HEK293 (cell line): ENCODE data around the gene ITPR3.

ENCODE experiments used
- GLIS1 ChIP-seq: fragments of 450-650 bp; formaldehyde crosslinking; IDR thresholded peaks from 2 replicates; pipeline ENCODE4 v1.5.1; 2016; ENCODE audit warnings: missing biosample characterization, missing genetic modification characterization
- HOXD13 ChIP-seq: sonication (generic); formaldehyde crosslinking; IDR thresholded peaks from 2 replicates; pipeline ENCODE4 v1.8.0; 2022; ENCODE audit warnings: missing genetic modification reagents, borderline replicate concordance
- KLF1 ChIP-seq: fragments of 450-650 bp; formaldehyde crosslinking; IDR thresholded peaks from 2 replicates; pipeline ENCODE4 v1.5.1; 2016; ENCODE audit warnings: missing biosample characterization, missing genetic modification characterization
- KLF9 ChIP-seq: fragments of 450-650 bp; formaldehyde crosslinking; IDR thresholded peaks from 2 replicates; pipeline ENCODE4 v1.5.1; 2016; ENCODE audit warnings: missing biosample characterization, missing genetic modification characterization, low read depth
- OSR2 ChIP-seq: fragments of 450-650 bp; formaldehyde crosslinking; IDR thresholded peaks from 2 replicates; pipeline ENCODE4 v1.5.1; 2016; ENCODE audit warnings: missing biosample characterization, missing genetic modification characterization
- YY1 ChIP-seq: fragments of 450-650 bp; formaldehyde crosslinking; IDR thresholded peaks from 2 replicates; pipeline ENCODE4 v1.5.1; 2018; ENCODE audit warnings: missing biosample characterization, missing genetic modification characterization
- ZBTB7A ChIP-seq: fragments of 450-650 bp; formaldehyde crosslinking; IDR thresholded peaks from 2 replicates; pipeline ENCODE4 v1.5.1; 2016; ENCODE audit warnings: low read depth, missing biosample characterization, missing genetic modification characterization
- ZFP3 ChIP-seq: fragments of 450-650 bp; formaldehyde crosslinking; IDR thresholded peaks from 2 replicates; pipeline ENCODE4 v1.5.1; 2016; ENCODE audit warnings: low read depth, missing biosample characterization, missing genetic modification characterization
- ZFP69B ChIP-seq: fragments of 450-650 bp; formaldehyde crosslinking; IDR thresholded peaks from 2 replicates; pipeline ENCODE4 v1.5.1; 2016; ENCODE audit warnings: missing biosample characterization, missing genetic modification characterization
- ZNF10 ChIP-seq: fragments of 450-650 bp; formaldehyde crosslinking; IDR thresholded peaks from 2 replicates; pipeline ENCODE4 v1.5.1; 2017; ENCODE audit warnings: missing biosample characterization, missing genetic modification characterization
- ZNF112 ChIP-seq: fragments of 450-650 bp; formaldehyde crosslinking; IDR thresholded peaks from 2 replicates; pipeline ENCODE4 v1.5.0; 2017; ENCODE audit warnings: missing biosample characterization, missing genetic modification characterization
- ZNF16 ChIP-seq: fragments of 450-650 bp; formaldehyde crosslinking; IDR thresholded peaks from 2 replicates; pipeline ENCODE4 v1.5.1; 2016; ENCODE audit warnings: low read depth, missing biosample characterization, missing genetic modification characterization
- ZNF174 ChIP-seq: fragments of 450-650 bp; formaldehyde crosslinking; IDR thresholded peaks from 2 replicates; pipeline ENCODE4 v1.5.0; 2017; ENCODE audit warnings: missing biosample characterization, mild to moderate bottlenecking, missing genetic modification characterization
- ZNF175 ChIP-seq: fragments of 450-650 bp; formaldehyde crosslinking; IDR thresholded peaks from 2 replicates; pipeline ENCODE4 v1.5.1; 2016; ENCODE audit warnings: missing biosample characterization, missing genetic modification characterization
- ZNF202 ChIP-seq: fragments of 450-650 bp; formaldehyde crosslinking; IDR thresholded peaks from 2 replicates; pipeline ENCODE4 v1.5.1; 2016; ENCODE audit warnings: missing biosample characterization, missing genetic modification characterization, borderline replicate concordance
- ZNF221 ChIP-seq: fragments of 450-650 bp; formaldehyde crosslinking; IDR thresholded peaks from 2 replicates; pipeline ENCODE4 v1.5.1; 2017; ENCODE audit warnings: missing biosample characterization, missing genetic modification characterization, borderline replicate concordance
- ZNF248 ChIP-seq: fragments of 450-650 bp; formaldehyde crosslinking; IDR thresholded peaks from 2 replicates; pipeline ENCODE4 v1.5.1; 2017; ENCODE audit warnings: missing biosample characterization, missing genetic modification characterization
- ZNF350 ChIP-seq: fragments of 450-650 bp; formaldehyde crosslinking; IDR thresholded peaks from 2 replicates; pipeline ENCODE4 v1.5.0; 2017; ENCODE audit warnings: missing biosample characterization, mild to moderate bottlenecking, missing genetic modification characterization
- ZNF416 ChIP-seq: fragments of 450-650 bp; formaldehyde crosslinking; IDR thresholded peaks from 2 replicates; pipeline ENCODE4 v1.5.1; 2016; ENCODE audit warnings: missing biosample characterization, missing genetic modification characterization
- ZNF48 ChIP-seq: fragments of 450-650 bp; formaldehyde crosslinking; IDR thresholded peaks from 2 replicates; pipeline ENCODE4 v1.5.1; 2016; ENCODE audit warnings: missing biosample characterization, missing genetic modification characterization
- ZNF514 ChIP-seq: fragments of 450-650 bp; formaldehyde crosslinking; IDR thresholded peaks from 2 replicates; pipeline ENCODE4 v1.5.1; 2016; ENCODE audit warnings: missing biosample characterization, missing genetic modification characterization
- ZNF529 ChIP-seq: fragments of 450-650 bp; formaldehyde crosslinking; IDR thresholded peaks from 2 replicates; pipeline ENCODE4 v1.5.1; 2017; ENCODE audit warnings: missing genetic modification characterization, missing biosample characterization; ENCODE audit not compliant: insufficient replicate concordance
- ZNF558 ChIP-seq: fragments of 450-650 bp; formaldehyde crosslinking; IDR thresholded peaks from 2 replicates; pipeline ENCODE4 v1.5.1; 2016; ENCODE audit warnings: missing biosample characterization, missing genetic modification characterization
- ZNF596 ChIP-seq: fragments of 450-650 bp; IDR thresholded peaks from 2 replicates; pipeline ENCODE4 v1.5.0; 2018; ENCODE audit warnings: missing biosample characterization, mild to moderate bottlenecking, missing genetic modification characterization, moderate library complexity
- ZNF629 ChIP-seq: fragments of 450-650 bp; formaldehyde crosslinking; IDR thresholded peaks from 2 replicates; pipeline ENCODE4 v1.5.1; 2017; ENCODE audit warnings: missing biosample characterization, missing genetic modification characterization
- ZNF843 ChIP-seq: fragments of 450-650 bp; formaldehyde crosslinking; IDR thresholded peaks from 2 replicates; pipeline ENCODE4 v1.5.1; 2016; ENCODE audit warnings: missing biosample characterization, missing genetic modification characterization
- ZSCAN16 ChIP-seq: fragments of 450-650 bp; formaldehyde crosslinking; IDR thresholded peaks from 2 replicates; pipeline ENCODE4 v1.5.1; 2016; ENCODE audit warnings: missing biosample characterization, missing genetic modification characterization
- ZSCAN30 ChIP-seq: fragments of 450-650 bp; IDR thresholded peaks from 2 replicates; pipeline ENCODE4 v1.5.1; 2018; ENCODE audit warnings: missing biosample characterization, mild to moderate bottlenecking, missing genetic modification characterization, moderate library complexity
- TF ChIP-seq, protein P1 (sequence below): fragments of 450-650 bp; formaldehyde crosslinking; IDR thresholded peaks from 2 replicates; pipeline ENCODE4 v1.5.1; 2016; ENCODE audit warnings: missing biosample characterization, missing genetic modification characterization
- TF ChIP-seq, protein P2 (sequence below): fragments of 450-650 bp; formaldehyde crosslinking; IDR thresholded peaks from 2 replicates; pipeline ENCODE4 v1.5.1; 2016; ENCODE audit warnings: missing biosample characterization, missing genetic modification characterization
- TF ChIP-seq, protein P3 (sequence below): sonication (generic); formaldehyde crosslinking; IDR thresholded peaks from 2 replicates; pipeline ENCODE4 v1.8.1; 2022; ENCODE audit warnings: mild to moderate bottlenecking, moderate library complexity, missing genetic modification reagents
- TF ChIP-seq, protein P4 (sequence below): fragments of 450-650 bp; formaldehyde crosslinking; IDR thresholded peaks from 2 replicates; pipeline ENCODE4 v1.5.1; 2016; ENCODE audit warnings: missing biosample characterization, missing genetic modification characterization

Gene ITPR3

DNA sequence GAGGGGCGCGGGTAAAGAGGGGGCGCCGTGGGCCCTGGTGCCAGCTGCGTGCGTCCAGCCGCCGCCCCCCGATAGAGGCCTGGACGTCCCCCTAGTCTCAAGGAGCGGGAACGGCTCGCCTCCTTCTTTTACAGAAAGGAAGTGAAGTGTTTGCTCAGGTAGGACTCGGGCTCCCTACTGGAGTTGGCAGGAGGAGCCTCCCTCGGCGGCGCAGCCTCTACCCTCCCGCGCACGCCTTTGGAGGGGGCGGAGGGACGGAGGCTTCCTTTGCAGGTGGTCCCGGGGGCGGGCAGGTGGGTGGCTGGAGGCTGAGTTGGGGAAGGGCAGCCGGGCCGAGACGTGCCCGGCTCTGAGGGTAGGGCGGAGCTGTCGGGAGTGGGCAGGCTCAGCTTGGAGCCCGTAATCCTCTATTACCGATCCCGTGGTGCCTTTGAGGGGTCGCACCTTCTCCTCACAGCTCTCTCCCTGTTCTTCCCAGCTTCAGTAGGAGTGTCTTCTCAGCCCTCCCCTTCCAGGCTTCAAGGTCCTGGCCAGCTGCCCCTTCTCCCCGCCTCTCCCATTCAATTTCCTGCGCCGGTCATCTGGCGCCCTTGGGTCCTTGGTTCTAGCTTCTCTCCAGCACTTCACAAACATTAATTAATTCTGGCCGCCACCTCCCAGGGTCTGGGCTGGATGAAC lies 728 bp downstream of the ITPR3 start (continued):
- TF ChIP-seq ZFP69B (tag by site-specific recombination): no peak
- TF ChIP-seq, protein P1, sequence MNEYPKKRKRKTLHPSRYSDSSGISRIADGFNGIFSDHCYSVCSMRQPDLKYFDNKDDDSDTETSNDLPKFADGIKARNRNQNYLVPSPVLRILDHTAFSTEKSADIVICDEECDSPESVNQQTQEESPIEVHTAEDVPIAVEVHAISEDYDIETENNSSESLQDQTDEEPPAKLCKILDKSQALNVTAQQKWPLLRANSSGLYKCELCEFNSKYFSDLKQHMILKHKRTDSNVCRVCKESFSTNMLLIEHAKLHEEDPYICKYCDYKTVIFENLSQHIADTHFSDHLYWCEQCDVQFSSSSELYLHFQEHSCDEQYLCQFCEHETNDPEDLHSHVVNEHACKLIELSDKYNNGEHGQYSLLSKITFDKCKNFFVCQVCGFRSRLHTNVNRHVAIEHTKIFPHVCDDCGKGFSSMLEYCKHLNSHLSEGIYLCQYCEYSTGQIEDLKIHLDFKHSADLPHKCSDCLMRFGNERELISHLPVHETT: no peak
- no peak for TF ChIP-seq ZNF529
- no peak for TF ChIP-seq ZFP3
- TF ChIP-seq ZNF416 (tag by site-specific recombination): no peak
- TF ChIP-seq HOXD13 (CRISPR knock-in tag): no peak
- TF ChIP-seq ZNF16 (tag by site-specific recombination): no peak
- no peak for TF ChIP-seq ZNF350 (tag by site-specific recombination)
- TF ChIP-seq GLIS1 (tag by site-specific recombination): peak; percentile 91
- TF ChIP-seq, protein P2, sequence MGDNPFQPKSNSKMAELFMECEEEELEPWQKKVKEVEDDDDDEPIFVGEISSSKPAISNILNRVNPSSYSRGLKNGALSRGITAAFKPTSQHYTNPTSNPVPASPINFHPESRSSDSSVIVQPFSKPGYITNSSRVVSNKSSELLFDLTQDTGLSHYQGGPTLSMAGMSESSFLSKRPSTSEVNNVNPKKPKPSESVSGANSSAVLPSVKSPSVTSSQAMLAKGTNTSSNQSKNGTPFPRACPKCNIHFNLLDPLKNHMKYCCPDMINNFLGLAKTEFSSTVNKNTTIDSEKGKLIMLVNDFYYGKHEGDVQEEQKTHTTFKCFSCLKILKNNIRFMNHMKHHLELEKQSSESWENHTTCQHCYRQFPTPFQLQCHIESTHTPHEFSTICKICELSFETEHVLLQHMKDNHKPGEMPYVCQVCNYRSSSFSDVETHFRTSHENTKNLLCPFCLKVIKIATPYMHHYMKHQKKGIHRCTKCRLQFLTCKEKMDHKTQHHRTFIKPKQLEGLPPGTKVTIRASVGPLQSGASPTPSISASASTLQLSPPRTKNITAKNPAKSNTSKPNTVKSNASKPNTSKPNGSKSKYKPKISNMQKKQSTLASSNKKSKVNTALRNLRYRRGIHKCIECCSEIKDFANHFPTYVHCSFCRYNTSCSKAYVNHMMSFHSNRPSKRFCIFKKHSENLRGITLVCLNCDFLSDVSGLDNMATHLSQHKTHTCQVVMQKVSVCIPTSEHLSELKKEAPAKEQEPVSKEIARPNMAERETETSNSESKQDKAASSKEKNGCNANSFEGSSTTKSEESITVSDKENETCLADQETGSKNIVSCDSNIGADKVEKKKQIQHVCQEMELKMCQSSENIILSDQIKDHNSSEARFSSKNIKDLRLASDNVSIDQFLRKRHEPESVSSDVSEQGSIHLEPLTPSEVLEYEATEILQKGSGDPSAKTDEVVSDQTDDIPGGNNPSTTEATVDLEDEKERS (tag by site-specific recombination): no peak
- no peak for TF ChIP-seq ZNF596
- TF ChIP-seq ZNF175 (tag by site-specific recombination): no peak
- TF ChIP-seq ZNF174 (tag by site-specific recombination): no peak
- no peak for TF ChIP-seq ZNF48 (tag by site-specific recombination)
- TF ChIP-seq, protein P3, sequence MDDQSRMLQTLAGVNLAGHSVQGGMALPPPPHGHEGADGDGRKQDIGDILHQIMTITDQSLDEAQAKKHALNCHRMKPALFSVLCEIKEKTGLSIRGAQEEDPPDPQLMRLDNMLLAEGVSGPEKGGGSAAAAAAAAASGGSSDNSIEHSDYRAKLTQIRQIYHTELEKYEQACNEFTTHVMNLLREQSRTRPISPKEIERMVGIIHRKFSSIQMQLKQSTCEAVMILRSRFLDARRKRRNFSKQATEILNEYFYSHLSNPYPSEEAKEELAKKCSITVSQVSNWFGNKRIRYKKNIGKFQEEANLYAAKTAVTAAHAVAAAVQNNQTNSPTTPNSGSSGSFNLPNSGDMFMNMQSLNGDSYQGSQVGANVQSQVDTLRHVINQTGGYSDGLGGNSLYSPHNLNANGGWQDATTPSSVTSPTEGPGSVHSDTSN (CRISPR knock-in tag): 0 out of 2 replicates have a peak, but pooled peaks have one; percentile 37
- TF ChIP-seq, protein P4, sequence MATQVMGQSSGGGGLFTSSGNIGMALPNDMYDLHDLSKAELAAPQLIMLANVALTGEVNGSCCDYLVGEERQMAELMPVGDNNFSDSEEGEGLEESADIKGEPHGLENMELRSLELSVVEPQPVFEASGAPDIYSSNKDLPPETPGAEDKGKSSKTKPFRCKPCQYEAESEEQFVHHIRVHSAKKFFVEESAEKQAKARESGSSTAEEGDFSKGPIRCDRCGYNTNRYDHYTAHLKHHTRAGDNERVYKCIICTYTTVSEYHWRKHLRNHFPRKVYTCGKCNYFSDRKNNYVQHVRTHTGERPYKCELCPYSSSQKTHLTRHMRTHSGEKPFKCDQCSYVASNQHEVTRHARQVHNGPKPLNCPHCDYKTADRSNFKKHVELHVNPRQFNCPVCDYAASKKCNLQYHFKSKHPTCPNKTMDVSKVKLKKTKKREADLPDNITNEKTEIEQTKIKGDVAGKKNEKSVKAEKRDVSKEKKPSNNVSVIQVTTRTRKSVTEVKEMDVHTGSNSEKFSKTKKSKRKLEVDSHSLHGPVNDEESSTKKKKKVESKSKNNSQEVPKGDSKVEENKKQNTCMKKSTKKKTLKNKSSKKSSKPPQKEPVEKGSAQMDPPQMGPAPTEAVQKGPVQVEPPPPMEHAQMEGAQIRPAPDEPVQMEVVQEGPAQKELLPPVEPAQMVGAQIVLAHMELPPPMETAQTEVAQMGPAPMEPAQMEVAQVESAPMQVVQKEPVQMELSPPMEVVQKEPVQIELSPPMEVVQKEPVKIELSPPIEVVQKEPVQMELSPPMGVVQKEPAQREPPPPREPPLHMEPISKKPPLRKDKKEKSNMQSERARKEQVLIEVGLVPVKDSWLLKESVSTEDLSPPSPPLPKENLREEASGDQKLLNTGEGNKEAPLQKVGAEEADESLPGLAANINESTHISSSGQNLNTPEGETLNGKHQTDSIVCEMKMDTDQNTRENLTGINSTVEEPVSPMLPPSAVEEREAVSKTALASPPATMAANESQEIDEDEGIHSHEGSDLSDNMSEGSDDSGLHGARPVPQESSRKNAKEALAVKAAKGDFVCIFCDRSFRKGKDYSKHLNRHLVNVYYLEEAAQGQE (tag by site-specific recombination): no peak
- TF ChIP-seq ZSCAN30 (tag by site-specific recombination): no peak
- no peak for TF ChIP-seq ZNF221 (tag by site-specific recombination)
- no peak for TF ChIP-seq ZNF112 (tag by site-specific recombination)
- TF ChIP-seq ZNF558 (tag by site-specific recombination): no peak
- no peak for TF ChIP-seq KLF9 (tag by site-specific recombination)
- TF ChIP-seq ZBTB7A (tag by site-specific recombination): no peak; the same call in 1 of the 2 replicates
- TF ChIP-seq KLF1: no peak; the same call in 1 of the 2 replicates
- no peak for TF ChIP-seq ZNF514
- TF ChIP-seq ZNF10 (tag by site-specific recombination): no peak
- TF ChIP-seq YY1 (tag by site-specific recombination): no peak
- TF ChIP-seq ZSCAN16: no peak
- TF ChIP-seq ZNF629: no peak
- TF ChIP-seq ZNF248 (tag by site-specific recombination): no peak
- no peak for TF ChIP-seq ZNF202
- 0 out of 2 replicates have a peak, but pooled peaks have one; percentile 12 for TF ChIP-seq ZNF843 (tag by site-specific recombination)
- TF ChIP-seq OSR2: no peak
